Large intestine (tissue), 3 donors: Measurements from ENCODE around the gene LRRC61. TPM values are rescaled to one million over a fixed set of nuclear protein-coding genes. Genes with fewer than 3 reads are reported as not detected.
A peak's percentile ranks its signal among the peaks of the same experiment; 100 is the strongest.

Experiments
- DNase-seq, 2 donors: peaks; one replicate each; pipeline versions ENCODE4 v3.0.0 to v3.0.0-alpha.2; 2013
- H3K27ac ChIP-seq: one replicate; pipeline ENCODE4 v1.5.1; 2013; ENCODE audit warnings: low read length
- H3K27me3 ChIP-seq: 2 replicates; pipeline ENCODE4 v1.6.1; 2013; ENCODE audit warnings: low read length; ENCODE audit not compliant: control insufficient read depth, insufficient read depth
- H3K36me3 ChIP-seq: 2 replicates; pipeline ENCODE4 v1.6.1; 2013; ENCODE audit warnings: low read length; ENCODE audit not compliant: control insufficient read depth, insufficient read depth
- H3K4me1 ChIP-seq: one replicate; pipeline ENCODE4 v1.6.1; 2013; ENCODE audit warnings: low read length; ENCODE audit not compliant: control insufficient read depth, insufficient read depth
- H3K4me3 ChIP-seq: one replicate; pipeline ENCODE4 v1.5.1; 2013; ENCODE audit warnings: low read length
- H3K9me3 ChIP-seq: one replicate; pipeline ENCODE4 v1.6.1; 2013; ENCODE audit warnings: mild to moderate bottlenecking, low read depth, low read length, moderate library complexity; ENCODE audit not compliant: control insufficient read depth
- WGBS: methylation state at CpG from one replicate; pipeline ENCODE4 v1.1.5; 2013; ENCODE audit warnings: low lambda C conversion rate; ENCODE audit not compliant: insufficient coverage; 5-methylcytosine and 5-hydroxymethylcytosine counted together
- polyA plus RNA-seq: library from polyadenylated mRNA; unstranded; fragments of 120-200 nt; gene quantifications from one replicate; pipeline ENCODE4 v1.2.1, GENCODE V29; 2013

The LRRC61 gene
- polyA plus RNA-seq, 1 donor: 22.8 TPM

GRCh38 chr7:150376560-150376959 is 53.4 kb downstream of the LRRC61 start:
- Histone ChIP-seq H3K4me1 (peaks cover 68% of the 10 kb centered on the region), H3K27ac (peak overlapping the region; percentile 98), H3K27me3 (no peaks in the 10 kb centered on the region), H3K4me3 (no peak overlapping the region), H3K9me3 (peaks cover 4% of the 10 kb centered on the region), H3K36me3 (peaks cover 31% of the 10 kb centered on the region)
- WGBS: 60% methylated on average over 2 of the region's 6 CpGs
- DNase-seq: no peak

GRCh38 chr7:150377196-150377595 is 54.0 kb downstream of the LRRC61 start:
- H3K9me3 ChIP-seq: peaks cover 4% of the 10 kb centered on the region
- DNase-seq: no peak
- peak overlapping the region; percentile 98 for H3K27ac ChIP-seq
- H3K4me3 ChIP-seq: no peak overlapping the region
- WGBS: no CpG with 5 or more reads among the region's 3 CpGs
- H3K36me3 ChIP-seq: peaks cover 27% of the 10 kb centered on the region
- peaks cover 74% of the 10 kb centered on the region for H3K4me1 ChIP-seq
- H3K27me3 ChIP-seq: no peaks in the 10 kb centered on the region

GRCh38 chr7:150377635-150378034 is 54.5 kb downstream of the LRRC61 start:
- Histone ChIP-seq H3K4me3 (no peak overlapping the region), H3K27me3 (no peaks in the 10 kb centered on the region), H3K27ac (peak overlapping the region; percentile 98), H3K4me1 (peaks cover 77% of the 10 kb centered on the region), H3K9me3 (peaks cover 2% of the 10 kb centered on the region), H3K36me3 (peaks cover 23% of the 10 kb centered on the region)
- no CpG with 5 or more reads among the region's 4 CpGs for WGBS
- DNase-seq: peak; percentile 82 to 91

GRCh38 chr7:150378115-150378852 is 55.1 kb downstream of the LRRC61 start:
- peaks cover 2% of the 10 kb centered on the region for H3K9me3 ChIP-seq
- DNase-seq: peak; percentile 78 to 92
- WGBS: no CpG with 5 or more reads among the region's 32 CpGs
- H3K27ac ChIP-seq: peak overlapping the region; percentile 98
- H3K36me3 ChIP-seq: peaks cover 16% of the 10 kb centered on the region
- H3K27me3 ChIP-seq: no peaks in the 10 kb centered on the region
- peak overlapping the region; percentile 92 for H3K4me3 ChIP-seq
- peaks cover 77% of the 10 kb centered on the region for H3K4me1 ChIP-seq

GRCh38 chr7:150378853-150379440 is 55.8 kb downstream of the LRRC61 start, which contains the start of gene ZNF775:
Gene ZNF775, plus strand, starts transcription at chr7:150379330. Its CDS starts 9,141 bp downstream, at chr7:150388471.
- WGBS: no CpG with 5 or more reads among the region's 60 CpGs
- Histone ChIP-seq H3K36me3 (peaks cover 10% of the 10 kb centered on the region), H3K27ac (peak within 1 kb of the TSS; percentile 98), H3K4me3 (peak within 1 kb of the TSS; percentile 92), H3K27me3 (no peaks in the 10 kb centered on the region), H3K4me1 (peaks cover 78% of the 10 kb centered on the region), H3K9me3 (peaks cover 2% of the 10 kb centered on the region)
- DNase-seq: peak; percentile 95 to 97

GRCh38 chr7:150379441-150380379 is 56.6 kb downstream of the LRRC61 start:
- no CpG with 5 or more reads among the region's 52 CpGs for WGBS
- peak overlapping the region; percentile 75 for H3K4me3 ChIP-seq
- no peaks in the 10 kb centered on the region for H3K27me3 ChIP-seq
- H3K27ac ChIP-seq: peak overlapping the region; percentile 58
- H3K9me3 ChIP-seq: peaks cover 2% of the 10 kb centered on the region
- H3K4me1 ChIP-seq: peaks cover 78% of the 10 kb centered on the region
- peaks cover 2% of the 10 kb centered on the region for H3K36me3 ChIP-seq
- peak in 1 of 2 donors; percentile 49 for DNase-seq

GRCh38 chr7:150380463-150380862 is 57.3 kb downstream of the LRRC61 start:
- Histone ChIP-seq H3K4me3 (peak overlapping the region; percentile 75), H3K36me3 (peaks cover 2% of the 10 kb centered on the region), H3K9me3 (peaks cover 2% of the 10 kb centered on the region), H3K27me3 (no peaks in the 10 kb centered on the region), H3K27ac (peak overlapping the region; percentile 58), H3K4me1 (peaks cover 85% of the 10 kb centered on the region)
- no peak for DNase-seq
- 32% methylated on average over 3 of the region's 11 CpGs for WGBS

GRCh38 chr7:150381096-150381495 is 57.9 kb downstream of the LRRC61 start:
- Histone ChIP-seq H3K9me3 (peaks cover 2% of the 10 kb centered on the region), H3K4me1 (peaks cover 86% of the 10 kb centered on the region), H3K27me3 (no peaks in the 10 kb centered on the region), H3K4me3 (no peak overlapping the region), H3K27ac (no peak overlapping the region), H3K36me3 (peaks cover 5% of the 10 kb centered on the region)
- no CpG with 5 or more reads among the region's 9 CpGs for WGBS
- no peak for DNase-seq

GRCh38 chr7:150381785-150382122 is 58.6 kb downstream of the LRRC61 start:
- no peak for DNase-seq
- WGBS: no CpG with 5 or more reads among the region's 1 CpG
- Histone ChIP-seq H3K9me3 (peaks cover 2% of the 10 kb centered on the region), H3K27ac (no peak overlapping the region), H3K27me3 (no peaks in the 10 kb centered on the region), H3K4me3 (no peak overlapping the region), H3K4me1 (peaks cover 85% of the 10 kb centered on the region), H3K36me3 (peaks cover 5% of the 10 kb centered on the region)
